HG03565 (cell line): ENCODE results near the gene CPNE4.

Experiments used
- ATAC-seq: cut with Tn5 transposase; IDR thresholded peaks from one replicate; pipeline ENCODE4 v1.9.1; 2021; ENCODE audit warnings: mild to moderate bottlenecking, moderate library complexity; ENCODE audit not compliant: unreplicated experiment

Gene CPNE4

DNA sequence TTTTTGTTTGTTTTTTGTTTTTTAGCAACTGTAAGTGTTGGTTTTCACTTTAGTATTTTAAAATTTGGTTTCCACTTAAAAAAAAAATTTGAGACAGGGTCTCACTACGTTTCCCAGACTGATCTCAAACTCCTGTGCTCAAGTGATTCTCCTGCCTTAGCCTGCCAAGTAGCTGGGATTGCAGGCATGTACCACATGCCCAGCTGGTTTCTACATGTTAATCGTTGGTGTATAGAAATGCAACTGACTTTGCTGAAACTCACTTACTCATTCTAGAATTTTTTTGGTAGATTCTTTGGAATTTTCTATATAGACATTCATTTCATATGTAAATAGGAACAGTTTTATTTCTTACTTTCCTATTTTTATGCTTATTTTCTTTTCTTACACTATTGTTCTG lies 287.3 kb downstream of the CPNE4 start:
- ATAC-seq = no peak

DNA sequence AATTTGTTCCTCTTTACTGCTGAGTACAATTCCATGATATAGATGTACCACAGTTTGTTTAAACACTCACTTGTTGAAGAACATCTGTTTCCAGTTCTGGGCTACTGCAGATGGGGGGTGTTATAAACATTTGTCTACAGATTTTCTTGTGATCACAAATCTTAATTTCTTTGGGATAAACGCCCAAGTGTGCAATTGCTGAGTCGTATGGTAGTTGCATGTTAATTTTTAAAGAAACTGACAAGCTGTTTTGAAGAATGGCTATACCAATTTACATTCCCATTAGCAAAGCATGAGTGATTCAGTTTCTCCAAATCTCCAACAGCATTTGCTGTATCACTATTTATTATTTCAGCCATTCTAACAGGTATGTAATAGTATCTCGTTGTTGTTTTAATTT lies 290.0 kb downstream of the CPNE4 start:
- ATAC-seq = no peak

GRCh38 chr3:131743126-131743525 lies 291.7 kb downstream of the CPNE4 start:
- ATAC-seq = no peak

- ATAC-seq = no peak
Measured at GRCh38 chr3:131739211-131739610, 295.6 kb downstream of the CPNE4 start.

- no peak for ATAC-seq
Measured at GRCh38 chr3:131738095-131738494, 296.7 kb downstream of the CPNE4 start.

- no peak for ATAC-seq
Measured at GRCh38 chr3:131735544-131735943, 299.3 kb downstream of the CPNE4 start.

- no peak for ATAC-seq
Measured at GRCh38 chr3:131735116-131735515, 299.7 kb downstream of the CPNE4 start.

GRCh38 chr3:131733086-131733841 lies 301.6 kb downstream of the CPNE4 start:
- ATAC-seq = no peak

GRCh38 chr3:131731709-131732108 lies 303.1 kb downstream of the CPNE4 start:
- no peak for ATAC-seq

GRCh38 chr3:131730581-131730980 lies 304.2 kb downstream of the CPNE4 start:
- no peak for ATAC-seq

- no peak for ATAC-seq
Measured at GRCh38 chr3:131729643-131730017, 305.2 kb downstream of the CPNE4 start.

GRCh38 chr3:131728898-131729642 lies 305.7 kb downstream of the CPNE4 start:
- ATAC-seq = no peak

- ATAC-seq = no peak
Measured at GRCh38 chr3:131725414-131725813, 309.4 kb downstream of the CPNE4 start.

DNA sequence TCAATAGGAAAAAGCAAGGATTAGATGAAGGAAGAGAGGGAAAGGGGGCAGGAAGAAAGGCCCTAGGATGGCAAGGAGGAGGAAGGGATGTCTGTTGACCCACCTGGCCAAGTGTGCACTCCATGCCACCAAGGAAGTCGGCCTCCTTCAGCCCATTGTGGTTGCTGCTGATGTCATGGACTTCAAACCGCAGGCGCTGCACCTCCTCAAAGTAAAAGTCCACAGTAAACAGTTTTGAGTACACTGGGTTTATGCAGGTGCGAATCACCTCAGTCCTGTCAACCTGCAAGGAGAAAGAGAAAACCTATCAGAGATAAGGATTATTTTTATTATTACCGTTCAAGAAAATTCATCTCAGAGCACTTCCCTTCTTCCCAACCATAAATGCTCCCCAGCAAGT lies 311.5 kb downstream of the CPNE4 start:
- ATAC-seq = no peak

- ATAC-seq = no peak
Measured at GRCh38 chr3:131717493-131717892, 317.3 kb downstream of the CPNE4 start.

DNA sequence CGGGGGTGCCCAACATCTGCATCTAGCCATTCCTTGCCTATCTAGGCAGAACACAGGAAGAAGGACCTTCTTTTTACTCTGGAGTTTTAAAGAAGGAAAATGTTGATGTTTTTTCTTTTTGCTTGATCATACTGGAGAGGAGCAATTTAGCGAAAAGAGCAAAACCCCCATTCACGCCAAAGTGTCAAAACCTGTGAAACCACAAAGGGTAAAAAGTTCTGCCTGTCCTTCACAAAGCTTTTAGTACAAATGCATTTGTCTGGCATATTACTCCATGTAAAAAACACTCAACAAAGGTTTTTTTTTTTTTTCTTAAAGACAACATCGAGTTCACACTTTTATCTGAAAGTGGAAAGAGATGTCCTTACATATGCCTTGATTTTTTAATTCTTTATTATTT lies 317.9 kb downstream of the CPNE4 start:
- no peak for ATAC-seq

DNA sequence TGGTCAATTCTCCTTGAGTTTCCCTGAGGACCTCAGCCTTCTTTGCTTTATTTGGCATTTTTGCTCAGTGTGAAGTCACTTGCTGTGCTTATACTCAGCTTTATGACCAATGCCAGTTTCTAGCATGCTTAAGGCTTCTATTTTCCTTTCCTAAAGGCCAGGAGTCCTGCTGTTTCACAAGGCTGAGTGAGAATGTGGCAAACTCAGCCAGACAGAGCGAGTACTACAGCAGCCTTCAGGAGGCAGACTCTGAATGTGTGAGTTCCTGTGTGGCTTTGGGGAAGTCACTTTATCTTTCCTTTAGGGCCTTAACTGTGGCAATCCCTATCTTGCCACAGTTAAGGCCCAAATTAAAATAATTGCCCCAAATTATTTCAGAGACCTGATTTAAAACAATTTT lies 318.8 kb downstream of the CPNE4 start:
- ATAC-seq = no peak

DNA sequence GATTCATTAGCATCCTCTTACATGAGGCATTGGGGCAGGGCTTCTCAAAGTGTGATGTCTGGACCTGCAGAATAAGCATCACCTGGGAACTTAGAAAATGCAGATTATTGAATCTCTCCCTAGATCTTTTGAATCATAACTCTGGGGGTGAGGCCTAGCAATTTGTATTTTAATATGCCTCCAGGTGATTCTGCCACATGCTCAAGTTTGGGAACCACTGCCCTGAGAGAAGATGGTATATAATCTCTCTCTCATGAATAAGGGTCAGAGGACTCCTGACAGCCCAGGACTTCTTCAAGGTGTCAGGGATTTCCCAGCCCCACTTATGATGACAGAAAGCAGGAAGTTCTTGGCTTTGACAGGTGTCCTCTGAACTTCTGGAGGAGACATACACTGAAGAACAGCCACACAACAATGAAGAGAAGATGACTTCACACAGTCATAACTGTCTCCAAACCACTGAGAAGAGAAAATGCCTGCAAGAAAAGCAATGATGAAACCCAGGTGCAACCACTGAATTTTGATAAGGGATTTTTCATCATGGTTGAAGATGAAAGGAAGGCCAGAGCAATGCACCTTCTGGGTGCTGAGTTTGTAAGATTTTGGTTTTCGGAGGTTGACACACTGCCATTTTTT lies 320.1 kb downstream of the CPNE4 start:
- peak; percentile 91 for ATAC-seq

DNA sequence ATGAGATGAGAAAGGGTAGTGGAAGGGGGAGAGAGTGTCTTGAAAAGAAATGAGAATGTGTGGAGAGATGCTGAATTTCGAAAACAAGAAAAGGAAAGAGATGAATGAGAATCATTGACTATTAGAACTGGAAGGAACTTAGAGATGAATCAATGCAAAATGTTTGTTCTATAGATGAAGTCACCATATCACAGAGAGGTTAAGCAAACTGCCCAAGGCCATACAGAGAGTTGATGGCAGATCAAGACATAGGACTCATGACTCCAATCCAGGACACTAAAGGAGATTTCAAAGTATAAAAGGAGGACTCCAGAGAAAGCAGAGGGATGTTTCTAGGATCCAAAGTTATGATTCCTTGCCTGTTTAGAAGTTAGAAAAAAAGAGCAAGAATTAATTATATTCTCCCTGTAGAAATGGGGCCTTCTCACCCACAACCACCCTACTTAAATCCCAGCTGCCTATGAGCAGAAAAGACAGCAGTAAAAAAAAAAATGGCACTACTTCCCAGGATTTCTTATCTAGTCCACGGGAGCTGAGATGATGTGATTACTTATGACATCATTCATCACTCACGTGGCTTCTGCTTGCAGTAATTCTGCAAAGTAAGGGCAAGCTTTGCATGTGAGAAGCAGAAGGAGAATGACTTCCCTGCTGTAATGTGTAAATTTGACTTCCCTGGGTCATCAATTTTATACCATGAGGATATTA lies 321.2 kb downstream of the CPNE4 start:
- ATAC-seq = no peak

GRCh38 chr3:131712662-131713061 lies 322.2 kb downstream of the CPNE4 start:
- ATAC-seq = no peak

DNA sequence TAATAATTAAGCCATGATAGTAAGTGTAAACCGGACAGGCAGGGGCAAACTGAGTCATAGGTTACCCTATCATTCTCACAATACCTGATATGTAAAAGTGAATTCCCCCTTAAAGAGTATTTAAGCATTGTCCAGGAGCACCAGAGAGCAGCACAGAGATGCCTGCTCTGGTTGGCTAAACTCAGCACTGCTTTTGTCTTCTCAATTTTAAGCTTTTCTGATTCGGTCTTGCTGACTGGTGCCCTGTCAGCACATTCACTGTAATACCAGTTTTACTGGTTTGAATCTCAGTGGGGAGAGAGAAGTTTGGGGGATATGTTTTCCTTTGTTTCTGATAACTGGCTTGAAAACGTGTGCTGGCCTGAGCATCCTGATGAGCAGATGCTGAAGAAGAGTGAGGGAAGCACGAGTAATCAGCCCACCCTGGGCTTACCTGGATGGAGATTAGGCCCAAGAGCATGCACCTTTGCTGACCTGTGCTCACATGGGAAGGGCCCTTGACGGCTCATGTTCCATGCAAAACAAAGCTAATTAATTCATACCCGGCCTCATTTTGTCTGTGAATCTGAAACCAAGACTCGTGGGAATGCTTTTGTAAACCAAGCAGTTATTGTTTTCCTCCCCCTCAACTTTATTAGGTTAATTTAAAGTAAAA lies 323.6 kb downstream of the CPNE4 start:
- ATAC-seq = no peak
